ENCODE measurements around the gene OR10A2.

Gene OR10A2

DNA sequence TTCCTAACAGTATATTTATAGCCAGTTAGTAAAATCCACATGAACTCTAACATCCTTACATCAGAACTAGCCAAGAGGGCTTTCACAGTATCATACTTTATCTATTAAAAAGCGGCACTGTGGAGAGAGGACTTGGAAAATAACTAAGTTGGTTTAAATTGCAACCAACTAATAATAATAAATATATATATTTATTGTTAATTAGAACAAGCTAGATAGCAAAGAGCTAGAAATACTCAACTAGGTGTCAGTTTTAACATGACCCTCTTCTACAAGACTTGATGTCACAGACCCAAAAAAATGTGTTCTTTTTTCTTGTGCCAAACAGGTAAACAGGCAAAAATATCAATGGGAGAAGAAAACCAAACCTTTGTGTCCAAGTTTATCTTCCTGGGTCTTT is 57.8 kb downstream of the OR10A2 start, which contains the start of gene OR2D3:
Gene OR2D3 (plus strand): TSS at position 301 of the 400 bp plus-strand sequence. CDS start 0 bp downstream, at position 301.
- Histone ChIP-seq H3K36me3 (ENCODE audit: control insufficient read depth, insufficient read depth, low read length, severe bottlenecking) (no peaks in the 10 kb centered on the region), H3K9ac (ENCODE audit: low read length) (no peak within 1 kb of the TSS), H3K4me1 (ENCODE audit: control insufficient read depth, insufficient read depth, low read length) (no peaks in the 10 kb centered on the region), H3K9me3 (ENCODE audit: control insufficient read depth, low read length) (no peaks in the 10 kb centered on the region), H3K27me3 (replicated peaks; ENCODE audit: control insufficient read depth, insufficient read depth, low read length) (no peaks in the 10 kb centered on the region), H3K4me3 (ENCODE audit: low read length) (no peak within 1 kb of the TSS)
- no peak for DNase-seq (ENCODE audit: low read depth)

All from adipocyte (in vitro differentiated cells).